ENCODE data around the gene OR2S2.

The OR2S2 gene

GRCh38 chr9:35912791-35913400, 45.1 kb downstream of the OR2S2 start:
- Histone ChIP-seq H3K9me3 (ENCODE audit: control insufficient read depth, low read depth, low read length) (no peaks in the 10 kb centered on the region), H3K9ac (ENCODE audit: low read length) (no peak overlapping the region), H3K36me3 (ENCODE audit: control insufficient read depth, low read depth, low read length) (no peaks in the 10 kb centered on the region), H3K4me3 (ENCODE audit: low read length) (no peak overlapping the region), H3K4me1 (ENCODE audit: control insufficient read depth, low read depth, low read length) (peaks cover 8% of the 10 kb centered on the region), H3K27me3 (ENCODE audit: control insufficient read depth, insufficient read depth, low read length) (no peaks in the 10 kb centered on the region), H3K27ac (ENCODE audit: low read length) (no peak overlapping the region)

- Histone ChIP-seq H3K9ac (ENCODE audit: low read length) (no peak overlapping the region), H3K4me3 (ENCODE audit: low read length) (no peak overlapping the region), H3K27ac (ENCODE audit: low read length) (no peak overlapping the region), H3K9me3 (ENCODE audit: control insufficient read depth, low read depth, low read length) (no peaks in the 10 kb centered on the region), H3K36me3 (ENCODE audit: control insufficient read depth, low read depth, low read length) (no peaks in the 10 kb centered on the region), H3K27me3 (ENCODE audit: control insufficient read depth, insufficient read depth, low read length) (no peaks in the 10 kb centered on the region), H3K4me1 (ENCODE audit: control insufficient read depth, low read depth, low read length) (peaks cover 16% of the 10 kb centered on the region)
These were observed 46.3 kb downstream of the OR2S2 start for GRCh38 chr9:35911690-35912089.

DNA sequence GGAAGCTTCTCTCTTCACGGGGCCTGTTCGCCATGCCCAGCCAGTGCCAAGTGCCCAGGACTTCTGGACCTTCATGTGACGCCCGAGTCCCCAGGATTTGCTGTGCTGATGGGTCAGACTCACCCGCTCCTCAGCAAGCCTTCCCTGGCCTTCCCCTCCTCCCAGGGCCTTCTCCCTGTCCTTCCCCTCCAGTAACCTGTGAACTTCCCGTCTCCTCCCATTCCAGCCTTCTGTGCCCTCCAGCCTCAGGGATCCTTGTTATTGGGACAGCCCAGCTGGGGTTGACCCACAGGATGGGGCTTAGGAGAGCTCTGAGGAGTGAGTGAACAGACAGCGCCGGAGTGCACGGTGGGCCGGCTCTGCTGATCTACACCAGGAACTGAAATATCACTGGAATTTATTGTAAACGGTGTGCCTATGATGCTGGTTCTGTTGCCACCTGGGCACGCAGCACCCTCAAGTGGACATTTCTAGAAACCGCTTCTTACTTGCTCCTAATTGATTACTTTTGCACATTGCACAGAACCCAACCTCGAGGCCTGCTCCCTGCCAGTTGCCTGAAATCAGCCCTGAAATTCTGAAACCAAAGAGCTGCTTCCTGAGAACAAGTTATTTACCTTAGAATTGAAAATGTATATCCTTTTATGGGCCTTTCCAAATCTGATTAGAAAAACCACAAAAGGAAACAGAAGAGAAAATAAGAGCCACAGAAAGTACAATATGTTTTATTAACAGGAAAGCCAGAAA, 47.2 kb downstream of the OR2S2 start:
- Histone ChIP-seq H3K36me3 (ENCODE audit: control insufficient read depth, low read depth, low read length) (no peaks in the 10 kb centered on the region), H3K4me1 (ENCODE audit: control insufficient read depth, low read depth, low read length) (peaks cover 16% of the 10 kb centered on the region), H3K27ac (ENCODE audit: low read length) (no peak overlapping the region), H3K4me3 (ENCODE audit: low read length) (no peak overlapping the region), H3K27me3 (ENCODE audit: control insufficient read depth, insufficient read depth, low read length) (no peaks in the 10 kb centered on the region), H3K9me3 (ENCODE audit: control insufficient read depth, low read depth, low read length) (no peaks in the 10 kb centered on the region), H3K9ac (ENCODE audit: low read length) (no peak overlapping the region)

GRCh38 chr9:35909687-35910612, 48.0 kb downstream of the OR2S2 start:
- Histone ChIP-seq H3K36me3 (ENCODE audit: control insufficient read depth, low read depth, low read length) (no peaks in the 10 kb centered on the region), H3K27ac (ENCODE audit: low read length) (no peak overlapping the region), H3K27me3 (ENCODE audit: control insufficient read depth, insufficient read depth, low read length) (no peaks in the 10 kb centered on the region), H3K4me1 (ENCODE audit: control insufficient read depth, low read depth, low read length) (peaks cover 16% of the 10 kb centered on the region), H3K4me3 (ENCODE audit: low read length) (no peak overlapping the region), H3K9me3 (ENCODE audit: control insufficient read depth, low read depth, low read length) (no peaks in the 10 kb centered on the region), H3K9ac (ENCODE audit: low read length) (no peak overlapping the region)

DNA sequence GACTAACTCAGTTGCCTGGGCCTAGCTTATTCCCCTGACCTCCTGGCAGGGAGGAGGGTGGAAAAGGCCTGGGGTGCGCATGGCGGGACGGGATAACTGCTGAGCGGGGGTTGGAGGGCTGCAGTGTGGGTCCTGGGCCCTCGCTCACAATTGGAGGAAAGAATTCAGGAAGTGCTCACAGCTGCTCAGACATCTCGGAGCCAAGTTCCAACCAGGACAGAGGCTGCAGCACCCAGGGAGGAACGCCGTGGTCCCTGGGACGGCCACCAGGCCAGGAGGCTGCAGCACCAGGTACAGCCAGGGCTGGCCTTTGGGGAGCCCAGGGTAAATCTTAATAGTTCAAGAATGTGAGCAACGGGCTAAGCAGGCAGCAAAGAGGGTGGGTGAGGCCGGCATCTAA, 48.7 kb downstream of the OR2S2 start, which contains the start of gene SPAAR:
Gene SPAAR, plus strand, starts transcription at position 217 of the 400 bp plus-strand sequence. CDS start 974 bp downstream, outside the sequence.
- Histone ChIP-seq H3K9ac (ENCODE audit: low read length) (no peak within 1 kb of the TSS), H3K27me3 (ENCODE audit: control insufficient read depth, insufficient read depth, low read length) (no peaks in the 10 kb centered on the region), H3K4me3 (ENCODE audit: low read length) (no peak within 1 kb of the TSS), H3K27ac (ENCODE audit: low read length) (no peak within 1 kb of the TSS), H3K4me1 (ENCODE audit: control insufficient read depth, low read depth, low read length) (peaks cover 16% of the 10 kb centered on the region), H3K9me3 (ENCODE audit: control insufficient read depth, low read depth, low read length) (no peaks in the 10 kb centered on the region), H3K36me3 (ENCODE audit: control insufficient read depth, low read depth, low read length) (no peaks in the 10 kb centered on the region)

DNA sequence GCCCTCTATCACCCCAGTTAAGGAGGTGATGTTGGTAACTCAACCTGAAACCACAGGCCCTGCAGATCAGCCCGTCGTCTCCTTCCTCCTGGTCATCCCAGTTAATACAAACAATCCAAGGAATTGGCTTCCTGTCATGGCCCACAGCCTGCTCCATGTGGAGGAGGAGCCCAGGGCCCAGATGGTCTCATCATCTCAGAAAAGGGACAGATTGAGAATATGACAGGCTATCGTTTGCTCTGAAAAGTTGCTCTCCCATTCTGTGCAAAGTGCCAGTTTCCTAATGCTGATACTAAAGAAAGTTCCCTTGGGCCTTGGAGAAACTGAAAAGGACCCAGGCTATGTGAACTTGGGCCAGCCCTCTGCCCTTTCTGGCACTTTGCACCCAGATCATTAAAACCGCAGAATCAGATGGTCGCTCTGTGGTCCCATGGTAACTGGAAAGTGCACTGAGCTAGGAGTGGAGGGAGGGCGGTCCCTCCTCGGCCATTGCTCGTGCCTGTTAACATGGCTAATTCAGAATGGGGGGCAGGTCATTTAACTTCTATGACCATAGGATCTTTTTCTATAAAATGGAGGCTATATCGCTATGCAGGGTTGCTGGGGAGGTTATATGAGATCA, 49.3 kb downstream of the OR2S2 start:
- Histone ChIP-seq H3K27me3 (ENCODE audit: control insufficient read depth, insufficient read depth, low read length) (no peaks in the 10 kb centered on the region), H3K9ac (ENCODE audit: low read length) (no peak overlapping the region), H3K36me3 (ENCODE audit: control insufficient read depth, low read depth, low read length) (no peaks in the 10 kb centered on the region), H3K9me3 (ENCODE audit: control insufficient read depth, low read depth, low read length) (no peaks in the 10 kb centered on the region), H3K27ac (ENCODE audit: low read length) (no peak overlapping the region), H3K4me1 (ENCODE audit: control insufficient read depth, low read depth, low read length) (peaks cover 16% of the 10 kb centered on the region), H3K4me3 (ENCODE audit: low read length) (no peak overlapping the region)

DNA sequence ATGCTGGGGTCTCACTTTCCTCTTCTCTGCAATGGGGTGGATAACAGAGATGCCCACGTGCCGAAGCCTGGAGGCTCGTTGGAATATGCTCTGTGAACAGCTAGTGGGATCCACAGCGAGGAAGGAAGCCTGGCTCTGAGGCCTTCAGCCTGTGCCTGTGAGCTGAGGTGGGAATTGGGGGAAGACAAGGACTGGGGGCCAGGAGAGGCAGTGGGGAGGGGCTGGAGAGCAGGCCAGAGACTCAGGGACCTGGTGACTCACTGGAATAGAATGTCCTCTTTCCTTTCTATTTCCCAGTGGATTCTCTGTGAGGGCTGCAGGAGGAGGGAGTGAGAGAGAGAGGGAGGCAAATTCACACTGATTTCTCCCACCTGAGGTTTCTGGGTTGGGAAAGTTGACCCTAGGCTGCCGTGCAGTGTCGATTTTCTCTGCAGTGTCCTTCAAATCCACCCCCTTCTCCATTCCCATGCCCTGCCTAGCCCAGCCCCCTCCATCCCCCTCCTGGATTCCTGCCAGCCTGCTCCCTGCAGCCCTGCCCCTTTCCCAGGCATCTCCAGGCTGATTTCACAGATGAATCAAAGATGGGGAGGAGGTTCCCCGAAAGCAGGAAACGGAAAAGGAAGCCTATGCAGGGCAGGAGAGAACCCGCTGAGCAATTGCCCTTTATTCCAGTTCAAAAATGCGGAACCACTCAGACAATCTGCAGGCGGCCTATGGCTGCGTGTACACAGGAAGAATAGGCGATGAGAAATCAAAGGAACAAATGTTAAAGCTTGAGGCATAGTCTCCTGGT, 50.0 kb downstream of the OR2S2 start:
- Histone ChIP-seq H3K9me3 (ENCODE audit: control insufficient read depth, low read depth, low read length) (no peaks in the 10 kb centered on the region), H3K9ac (ENCODE audit: low read length) (no peak overlapping the region), H3K36me3 (ENCODE audit: control insufficient read depth, low read depth, low read length) (no peaks in the 10 kb centered on the region), H3K4me1 (ENCODE audit: control insufficient read depth, low read depth, low read length) (peaks cover 16% of the 10 kb centered on the region), H3K27ac (ENCODE audit: low read length) (peak overlapping the region; percentile 1), H3K27me3 (ENCODE audit: control insufficient read depth, insufficient read depth, low read length) (no peaks in the 10 kb centered on the region), H3K4me3 (ENCODE audit: low read length) (no peak overlapping the region)

All from iPS-18a (cell line).